HCT116 (cell line): Measurements from ENCODE around the gene ITGB1. TPM values are rescaled to one million over a fixed set of nuclear protein-coding genes. Genes with fewer than 3 reads are reported as not detected.

ENCODE experiments used
- ATAC-seq: fragments of 200-7000 bp; cut with Tn5 transposase; 2 replicates; pipeline ENCODE4 v1.9.1; 2020; ENCODE audit warnings: mild to moderate bottlenecking, moderate library complexity
- BruUV-seq: library from RNA; stranded (reverse); fragments of 400-500 nt; replicated peaks from 2 replicates; lab custom pipeline; 2021; lab: Mats Ljungman, UMichigan
- CTCF ChIA-PET: fragments of 300-600 bp; sonication (Branson Sonifier 250); formaldehyde crosslinking; loops from one replicate; lab custom pipeline; 2021; ENCODE audit warnings: antibody characterized with exemption; lab: Charles Lee
- POLR2A ChIA-PET: fragments of 300-600, 350-600 bp; sonication (Branson Sonifier 250); formaldehyde crosslinking; loops from one replicate; lab custom pipeline; 2021; ENCODE audit warnings: antibody characterized with exemption; lab: Charles Lee
- RAD21 ChIA-PET, 2 experiments: fragments of 300-600 bp; sonication (Branson Sonifier 250); formaldehyde crosslinking; loops; one replicate each; lab custom pipeline; 2023; ENCODE audit warnings: low total read pairs in 2 of 2; ENCODE audit not compliant: uncharacterized antibody in 2 of 2, unreplicated experiment in 2 of 2, low non-redundant PET in 1 of 2; lab: Charles Lee
- DNase-seq: peaks from one replicate; pipeline ENCODE4 v3.0.0-alpha.2; 2010; ENCODE audit warnings: low read depth, low spot score
- H2AFZ ChIP-seq: fragments of 200-600 bp; shearing (Covaris generic), sonication (generic); 2 replicates; pipeline ENCODE4 v1.6.1; 2017; ENCODE audit warnings: low read depth, mixed run types, mixed read lengths, antibody characterized with exemption, low read length; ENCODE audit not compliant: poor library complexity, severe bottlenecking
- H3K27ac ChIP-seq: 2 replicates; pipeline ENCODE4 v1.5.1; 2012; ENCODE audit warnings: low read depth, low read length
- H3K27me3 ChIP-seq: fragments of 200-600 bp; sonication (generic); 2 replicates; pipeline ENCODE4 v1.6.1; 2016; ENCODE audit warnings: mixed run types, low read length, mixed read lengths; ENCODE audit not compliant: insufficient read depth
- H3K36me3 ChIP-seq, 2 experiments: fragments of 200-500 bp in 1 of 2; fragments of 200-600 bp in 1 of 2; sonication (Bioruptor generic) in 1 of 2; sonication (generic) in 1 of 2; 2 replicates each; pipeline versions ENCODE4 v1.5.1 to v1.6.1; 2014 to 2016; ENCODE audit warnings: low read length in 2 of 2, inconsistent platforms in 1 of 2, mixed read lengths in 1 of 2, mixed run types in 1 of 2; ENCODE audit not compliant: insufficient read depth in 2 of 2, control insufficient read depth in 1 of 2
- H3K4me1 ChIP-seq, 2 experiments: fragments of 200-600 bp in 1 of 2; sonication (generic) in 1 of 2; 2 replicates each; pipeline versions ENCODE4 v1.5.1 to v1.6.1; 2012 to 2017; ENCODE audit warnings: low read length in 2 of 2, inconsistent platforms in 1 of 2, mild to moderate bottlenecking in 1 of 2, mixed read lengths in 1 of 2, mixed run types in 1 of 2, moderate library complexity in 1 of 2; ENCODE audit not compliant: insufficient read depth in 2 of 2, control insufficient read depth in 1 of 2
- H3K4me2 ChIP-seq: fragments of 200-600 bp; sonication (generic); 2 replicates; pipeline ENCODE4 v1.6.1; 2017; ENCODE audit warnings: mixed run types, low read length, mixed read lengths
- H3K4me3 ChIP-seq, 2 experiments: fragments of 200-600 bp in 1 of 2; sonication (generic) in 1 of 2; replicated peaks in 1 of 2; 2 replicates each; pipeline ENCODE4 v1.5.1; 2011 to 2016; ENCODE audit warnings: low read length in 2 of 2, control low read depth in 1 of 2, low read depth in 1 of 2, mild to moderate bottlenecking in 1 of 2, mixed read lengths in 1 of 2, mixed run types in 1 of 2
- H3K79me2 ChIP-seq: fragments of 200-600 bp; sonication (generic); 2 replicates; pipeline ENCODE4 v1.6.1; 2017; ENCODE audit warnings: mild to moderate bottlenecking, mixed run types, low read length, moderate library complexity, mixed read lengths; ENCODE audit not compliant: insufficient read depth
- H3K9ac ChIP-seq: fragments of 200-600 bp; sonication (generic); 2 replicates; pipeline ENCODE4 v1.6.1; 2016; ENCODE audit warnings: low read length, mixed read lengths
- H3K9me2 ChIP-seq: fragments of 200-600 bp; sonication (generic), shearing (Covaris generic); 2 replicates; pipeline ENCODE4 v1.6.1; 2017; ENCODE audit warnings: mixed run types, mild to moderate bottlenecking, moderate library complexity; ENCODE audit not compliant: insufficient read depth
- H3K9me3 ChIP-seq, 2 experiments: fragments of 200-500 bp in 1 of 2; fragments of 200-600 bp in 1 of 2; sonication (Bioruptor generic) in 1 of 2; sonication (generic) in 1 of 2; 2 replicates each; pipeline ENCODE4 v1.6.1; 2014 to 2017; ENCODE audit warnings: low read length in 2 of 2, mixed read lengths in 2 of 2, inconsistent platforms in 1 of 2, low read depth in 1 of 2, mild to moderate bottlenecking in 1 of 2, mixed run types in 1 of 2, moderate library complexity in 1 of 2; ENCODE audit not compliant: control insufficient read depth in 1 of 2, insufficient read depth in 1 of 2
- H4K20me1 ChIP-seq: fragments of 200-600 bp; sonication (generic), shearing (Covaris generic); 2 replicates; pipeline ENCODE4 v1.6.1; 2017; ENCODE audit warnings: mixed run types, mild to moderate bottlenecking, moderate library complexity; ENCODE audit not compliant: insufficient read depth
- ATF3 ChIP-seq: IDR thresholded peaks from 2 replicates; pipeline ENCODE4 v1.6.1; 2012
- CTCF ChIP-seq, 3 experiments: fragments of 200-600 bp in 1 of 3; sonication (generic) in 1 of 3; IDR thresholded peaks in 2 of 3; conservative IDR thresholded peaks in 1 of 3; 2 replicates each; pipeline ENCODE4 v1.5.1; 2012 to 2017; ENCODE audit warnings: low read depth in 2 of 3, low read length in 2 of 3, antibody characterized with exemption in 1 of 3, borderline replicate concordance in 1 of 3, control low read depth in 1 of 3, mild to moderate bottlenecking in 1 of 3, mixed read lengths in 1 of 3, mixed run types in 1 of 3, moderate library complexity in 1 of 3; ENCODE audit not compliant: insufficient read depth in 1 of 3
- EZH2phosphoT487 ChIP-seq: fragments of 200-600 bp; IDR thresholded peaks from 2 replicates; pipeline ENCODE4 v1.6.1; 2018; ENCODE audit warnings: antibody characterized with exemption, borderline replicate concordance
- MAX ChIP-seq: IDR thresholded peaks from 2 replicates; pipeline ENCODE4 v1.6.1; 2012
- POLR2AphosphoS5 ChIP-seq: IDR thresholded peaks from 2 replicates; pipeline ENCODE4 v1.6.1; 2011; ENCODE audit warnings: mild to moderate bottlenecking, low read depth, low read length, moderate library complexity
- REST ChIP-seq: IDR thresholded peaks from 2 replicates; pipeline ENCODE4 v1.6.1; 2012; ENCODE audit warnings: low read depth
- SP1 ChIP-seq: IDR thresholded peaks from 2 replicates; pipeline ENCODE4 v1.6.1; 2012; ENCODE audit warnings: low read depth
- YY1 ChIP-seq: IDR thresholded peaks from 2 replicates; pipeline ENCODE4 v1.6.1; 2011; ENCODE audit warnings: low read length, low read depth, moderate library complexity, mild to moderate bottlenecking; ENCODE audit not compliant: insufficient replicate concordance; ENCODE audit errors: extremely low read depth
- ZBTB33 ChIP-seq: IDR thresholded peaks from 2 replicates; pipeline ENCODE4 v1.6.1; 2011; ENCODE audit warnings: mild to moderate bottlenecking, low read length, moderate library complexity; ENCODE audit not compliant: insufficient replicate concordance; ENCODE audit errors: extremely low read depth
- ZFX ChIP-seq: fragments of 450-650 bp; IDR thresholded peaks from 2 replicates; pipeline ENCODE4 v1.6.1; 2017
- ZNF274 ChIP-seq: fragments of 200-500 bp; sonication (Bioruptor generic); IDR thresholded peaks from 2 replicates; pipeline ENCODE4 v1.6.1; 2014; ENCODE audit warnings: mild to moderate bottlenecking, low read depth, low read length, inconsistent platforms
- intact Hi-C: fragments of 100-400 bp; cut with micrococcal nuclease; formaldehyde crosslinking; loops from 2 replicates; pipeline ENCODE4 v1.10.0; 2022
- total RNA-seq: library from RNA; stranded (reverse); gene quantifications from one replicate; pipeline ENCODE4 v1.2.1, GENCODE V29; 2021; ENCODE audit not compliant: unreplicated experiment

Gene ITGB1
- total RNA-seq, 1 experiment from 2014 or later: 366 TPM

- no peak for TF ChIP-seq REST
- TF ChIP-seq POLR2AphosphoS5: no peak
- TF ChIP-seq SP1: no peak
- no peak for TF ChIP-seq ZNF274
- TF ChIP-seq MAX: no peak
Observed at GRCh38 chr10:32889631-32890212, 68.3 kb downstream of the ITGB1 start (continued).

- TF ChIP-seq ZBTB33: no peak
- no peak for TF ChIP-seq ZFX
- no peak for TF ChIP-seq CTCF (IDR thresholded peaks at IDR 0.05 in 2 of 3, conservative IDR thresholded peaks at IDR 0.05 in 1 of 3; ENCODE audit: borderline replicate concordance in 1 of 3, insufficient read depth in 1 of 3, low read depth in 2 of 3, low read length in 2 of 3)
- no peak for TF ChIP-seq ZNF274
- no peak for TF ChIP-seq ATF3
- TF ChIP-seq SP1: no peak
- no peak for TF ChIP-seq EZH2phosphoT487
- TF ChIP-seq YY1: no peak
- Histone ChIP-seq H4K20me1 (no peaks in the 10 kb centered on the region), H2AFZ (no peak overlapping the region), H3K79me2 (no peaks in the 10 kb centered on the region), H3K9ac (no peak overlapping the region), H3K9me3 (no peaks in the 10 kb centered on the region), H3K4me2 (no peak overlapping the region), H3K4me3 (no peak overlapping the region), H3K36me3 (no peaks in the 10 kb centered on the region), H3K4me1 (no peaks in the 10 kb centered on the region), H3K27me3 (no peaks in the 10 kb centered on the region), H3K27ac (no peak overlapping the region), H3K9me2 (no peaks in the 10 kb centered on the region)
- ChIA-PET POLR2A (no interaction called here), RAD21 (no interaction called here), CTCF (no interaction called here)
- BruUV-seq: no TSS peak
- DNase-seq: no peak
- no peak for ATAC-seq
- intact Hi-C loops: no loop called here
Observed at GRCh38 chr10:32888161-32888927, 69.7 kb downstream of the ITGB1 start.
